ENCODE data around the gene GGA3. TPM values are rescaled to one million over a fixed set of nuclear protein-coding genes. Genes with fewer than 3 reads are reported as not detected.

Gene GGA3
- total and polyA plus RNA-seq, 10 donors, result 14.1 to 73.7 (median 45.5) TPM

GRCh38 chr17:75245011-75245410 is 16.4 kb downstream of the GGA3 start:
- Histone ChIP-seq H3K4me1 (peaks cover 10 to 89% (median 58%) of the 10 kb centered on the region in 6 donors), H3K4me3 (peak overlapping the region in 1 of 8 donors; percentile 2), H3K9me3 (no peaks in the 10 kb centered on the region), H3K27ac (peak overlapping the region in 5 of 8 donors; percentile 37 to 89 (median 73)), H3K27me3 (replicated peaks in 1 of 7) (no peaks in the 10 kb centered on the region), H3K36me3 (peaks cover 3 to 86% (median 65%) of the 10 kb centered on the region in 6 donors)
- intact Hi-C loops (cut with DNase I; ENCODE audit: low total_unique reads), result no loop called here
- TF ChIP-seq POLR2A (IDR thresholded peaks at IDR 0.05), result no peak
- TF ChIP-seq, protein P1, sequence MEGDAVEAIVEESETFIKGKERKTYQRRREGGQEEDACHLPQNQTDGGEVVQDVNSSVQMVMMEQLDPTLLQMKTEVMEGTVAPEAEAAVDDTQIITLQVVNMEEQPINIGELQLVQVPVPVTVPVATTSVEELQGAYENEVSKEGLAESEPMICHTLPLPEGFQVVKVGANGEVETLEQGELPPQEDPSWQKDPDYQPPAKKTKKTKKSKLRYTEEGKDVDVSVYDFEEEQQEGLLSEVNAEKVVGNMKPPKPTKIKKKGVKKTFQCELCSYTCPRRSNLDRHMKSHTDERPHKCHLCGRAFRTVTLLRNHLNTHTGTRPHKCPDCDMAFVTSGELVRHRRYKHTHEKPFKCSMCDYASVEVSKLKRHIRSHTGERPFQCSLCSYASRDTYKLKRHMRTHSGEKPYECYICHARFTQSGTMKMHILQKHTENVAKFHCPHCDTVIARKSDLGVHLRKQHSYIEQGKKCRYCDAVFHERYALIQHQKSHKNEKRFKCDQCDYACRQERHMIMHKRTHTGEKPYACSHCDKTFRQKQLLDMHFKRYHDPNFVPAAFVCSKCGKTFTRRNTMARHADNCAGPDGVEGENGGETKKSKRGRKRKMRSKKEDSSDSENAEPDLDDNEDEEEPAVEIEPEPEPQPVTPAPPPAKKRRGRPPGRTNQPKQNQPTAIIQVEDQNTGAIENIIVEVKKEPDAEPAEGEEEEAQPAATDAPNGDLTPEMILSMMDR (IDR thresholded peaks at IDR 0.05 in 8 of 11, conservative IDR thresholded peaks at IDR 0.05 in 3 of 11), result no peak
- no peak for TF ChIP-seq POLR2AphosphoS5 (IDR thresholded peaks at IDR 0.05)
- DNase-seq, result no peak
- WGBS, 5 donors, result 79 to 87% (median 83%) methylated on average over 6 of the region's 6 CpGs

- Histone ChIP-seq H3K9me3 (no peaks in the 10 kb centered on the region), H3K36me3 (peaks cover 3 to 93% (median 72%) of the 10 kb centered on the region in 6 donors), H3K27me3 (replicated peaks in 1 of 7) (no peaks in the 10 kb centered on the region), H3K4me1 (peaks cover 3 to 89% (median 53%) of the 10 kb centered on the region in 6 donors), H3K27ac (peak overlapping the region in 6 of 8 donors; percentile 15 to 89 (median 70)), H3K4me3 (peak overlapping the region in 1 of 8 donors; percentile 6)
- no peak for TF ChIP-seq POLR2A (IDR thresholded peaks at IDR 0.05)
- peak; percentile 34 to 76 (median 47) for TF ChIP-seq POLR2AphosphoS5 (IDR thresholded peaks at IDR 0.05)
- DNase-seq, result peak; percentile 86
- intact Hi-C loops (cut with DNase I; ENCODE audit: low total_unique reads), result no loop called here
- 51 to 68% (median 64%) methylated on average over 19 to 22 of the region's 22 CpGs for WGBS, 5 donors
Measured at GRCh38 chr17:75244133-75244866, 17.1 kb downstream of the GGA3 start.

GRCh38 chr17:75242461-75243042 is 18.9 kb downstream of the GGA3 start:
- no peaks in the 10 kb centered on the region for H3K9me3 ChIP-seq
- peak; percentile 84 for DNase-seq
- H3K27me3 ChIP-seq (replicated peaks in 1 of 7), result no peaks in the 10 kb centered on the region
- peak overlapping the region; percentile 46 to 89 (median 62) for H3K27ac ChIP-seq
- peaks cover 3 to 96% (median 89%) of the 10 kb centered on the region in 6 donors for H3K36me3 ChIP-seq
- intact Hi-C loops (cut with DNase I; ENCODE audit: low total_unique reads), result no loop called here
- TF ChIP-seq POLR2A (IDR thresholded peaks at IDR 0.05) (no peak), POLR2AphosphoS5 (IDR thresholded peaks at IDR 0.05) (peak in 2 of 3 donors; percentile 68 to 81)
- TF ChIP-seq, protein P1 (IDR thresholded peaks at IDR 0.05 in 8 of 11, conservative IDR thresholded peaks at IDR 0.05 in 3 of 11), result peak in 1 of 11 experiments; percentile 7
- H3K4me3 ChIP-seq, result peak overlapping the region in 1 of 8 donors; percentile 11
- H3K4me1 ChIP-seq, result peaks cover 7 to 90% (median 59%) of the 10 kb centered on the region in 6 donors
- WGBS, 5 donors, result 65 to 88% (median 70%) methylated on average over 17 of the region's 17 CpGs

- peaks cover 3 to 99% (median 94%) of the 10 kb centered on the region in 6 donors for H3K36me3 ChIP-seq
- H3K27me3 ChIP-seq (replicated peaks in 1 of 7), result no peaks in the 10 kb centered on the region
- DNase-seq, result no peak
- 74 to 90% (median 80%) methylated on average over 15 of the region's 15 CpGs for WGBS, 5 donors
- peaks cover 7 to 89% (median 59%) of the 10 kb centered on the region in 6 donors for H3K4me1 ChIP-seq
- H3K27ac ChIP-seq, result peak overlapping the region; percentile 46 to 89 (median 62)
- intact Hi-C loops (cut with DNase I; ENCODE audit: low total_unique reads), result no loop called here
- no peaks in the 10 kb centered on the region for H3K9me3 ChIP-seq
- TF ChIP-seq POLR2A (IDR thresholded peaks at IDR 0.05) (no peak), POLR2AphosphoS5 (IDR thresholded peaks at IDR 0.05) (peak in 1 of 3 donors; percentile 65)
- H3K4me3 ChIP-seq, result peak overlapping the region in 1 of 8 donors; percentile 18
Measured at GRCh38 chr17:75241996-75242460, 19.4 kb downstream of the GGA3 start.
